ENCODE data around the gene CNTNAP5. TPM values are rescaled to one million over a fixed set of nuclear protein-coding genes. Genes with fewer than 3 reads are reported as not detected.

CNTNAP5 gene
- not detected for total RNA-seq
- long read RNA-seq = 0 reads

- TF ChIP-seq CTCF (IDR thresholded peaks at IDR 0.05) = no peak
- H3K27ac ChIP-seq = no peak within 1 kb of the TSS
- no peaks in the 10 kb centered on the region for H3K4me1 ChIP-seq
- no peaks in the 10 kb centered on the region for H3K36me3 ChIP-seq
- ATAC-seq (peak; percentile 91 to 93), DNase-seq (peak; percentile 65)
- intact Hi-C loops (cut with DNase I) = no loop called here
- H3K9me3 ChIP-seq = no peaks in the 10 kb centered on the region
- H3K27me3 ChIP-seq (ENCODE audit: low read depth) = peaks cover 31% of the 10 kb centered on the region
- H3K4me3 ChIP-seq = no peak within 1 kb of the TSS
Observed at GRCh38 chr2:124025171-124025580, at the start of gene CNTNAP5. TSS of gene CNTNAP5 (plus strand) at chr2:124025287. CDS start at chr2:124025651, 364 bp downstream.

- H3K4me1 ChIP-seq = no peaks in the 10 kb centered on the region
- DNase-seq (no peak), ATAC-seq (no peak)
- no peaks in the 10 kb centered on the region for H3K36me3 ChIP-seq
- TF ChIP-seq CTCF (IDR thresholded peaks at IDR 0.05) = no peak
- H3K4me3 ChIP-seq = no peak overlapping the region
- no peaks in the 10 kb centered on the region for H3K9me3 ChIP-seq
- H3K27me3 ChIP-seq (ENCODE audit: low read depth) = no peaks in the 10 kb centered on the region
- no peak overlapping the region for H3K27ac ChIP-seq
- intact Hi-C loops (cut with DNase I) = no loop called here
Observed at GRCh38 chr2:123976054-123976648, 48.9 kb upstream of the CNTNAP5 start.

GRCh38 chr2:123993728-123994323 is 31.3 kb upstream of the CNTNAP5 start:
- ATAC-seq = peak; percentile 61 to 62
- Histone ChIP-seq H3K4me3 (no peak overlapping the region), H3K36me3 (no peaks in the 10 kb centered on the region), H3K4me1 (no peaks in the 10 kb centered on the region), H3K27me3 (ENCODE audit: low read depth) (no peaks in the 10 kb centered on the region), H3K27ac (no peak overlapping the region), H3K9me3 (no peaks in the 10 kb centered on the region)
- intact Hi-C loops (cut with DNase I) = no loop called here
- no peak for DNase-seq
- peak; percentile 47 for TF ChIP-seq CTCF (IDR thresholded peaks at IDR 0.05)

- ATAC-seq (no peak), DNase-seq (no peak)
- no peak overlapping the region for H3K27ac ChIP-seq
- H3K4me1 ChIP-seq = no peaks in the 10 kb centered on the region
- intact Hi-C loops (cut with DNase I) = no loop called here
- H3K36me3 ChIP-seq = no peaks in the 10 kb centered on the region
- no peak for TF ChIP-seq CTCF (IDR thresholded peaks at IDR 0.05)
- H3K9me3 ChIP-seq = no peaks in the 10 kb centered on the region
- H3K4me3 ChIP-seq = no peak overlapping the region
- no peaks in the 10 kb centered on the region for H3K27me3 ChIP-seq (ENCODE audit: low read depth)
Observed at GRCh38 chr2:123999681-124000080, 25.4 kb upstream of the CNTNAP5 start.

- Histone ChIP-seq H3K27me3 (ENCODE audit: low read depth) (no peaks in the 10 kb centered on the region), H3K4me1 (no peaks in the 10 kb centered on the region), H3K36me3 (no peaks in the 10 kb centered on the region), H3K27ac (no peak overlapping the region), H3K9me3 (no peaks in the 10 kb centered on the region), H3K4me3 (no peak overlapping the region)
- TF ChIP-seq CTCF (IDR thresholded peaks at IDR 0.05) = no peak
- no peak for ATAC-seq
- intact Hi-C loops (cut with DNase I) = no loop called here
- DNase-seq = no peak
Observed at GRCh38 chr2:124001696-124002430, 23.2 kb upstream of the CNTNAP5 start.
